Activated CD4-positive, alpha-beta T cell treated with anti-CD3 and anti-CD28 coated beads for 36 hours (primary cell): Measurements from ENCODE around the gene COA3. TPM values are rescaled to one million over a fixed set of nuclear protein-coding genes. Genes with fewer than 3 reads are reported as not detected.
A peak's percentile ranks its signal among the peaks of the same experiment; 100 is the strongest.

Experiments used
- ATAC-seq: fragments of 200-7000 bp; cut with Tn5 transposase; one replicate; pipeline ENCODE4 v1.10.0; 2021; ENCODE audit warnings: mild to moderate bottlenecking, moderate library complexity
- CTCF ChIA-PET: fragments of 350-600 bp; sonication (Branson Sonifier 250); formaldehyde crosslinking; loops from one replicate; lab custom pipeline; 2021; ENCODE audit warnings: antibody characterized with exemption; lab: Charles Lee
- POLR2A ChIA-PET: fragments of 350-600 bp; sonication (Branson Sonifier 250); formaldehyde crosslinking; loops from one replicate; lab custom pipeline; 2021; ENCODE audit warnings: antibody characterized with exemption, inconsistent platforms; lab: Charles Lee
- DNase-seq: peaks from one replicate; pipeline ENCODE4 v3.0.0-alpha.2; 2020
- H3K27ac Mint-ChIP-seq: one replicate; pipeline ENCODE4 v1.8.0; 2021; ENCODE audit warnings: mixed read lengths
- H3K27me3 Mint-ChIP-seq: one replicate; pipeline ENCODE4 v1.8.0; 2021; ENCODE audit warnings: mixed read lengths
- H3K36me3 Mint-ChIP-seq: one replicate; pipeline ENCODE4 v1.8.0; 2021; ENCODE audit warnings: low read depth, mixed read lengths
- H3K4me1 Mint-ChIP-seq: one replicate; pipeline ENCODE4 v1.8.0; 2021; ENCODE audit warnings: mixed read lengths
- H3K4me3 Mint-ChIP-seq: one replicate; pipeline ENCODE4 v1.8.0; 2021; ENCODE audit warnings: mild to moderate bottlenecking, moderate library complexity, mixed read lengths
- H3K9me3 Mint-ChIP-seq: one replicate; pipeline ENCODE4 v1.8.0; 2021; ENCODE audit warnings: low read depth, mixed read lengths
- intact Hi-C, 2 experiments: fragments of 100-400 bp; cut with DNase I in 1 of 2; cut with micrococcal nuclease in 1 of 2; formaldehyde crosslinking; loops; one replicate each; pipeline versions ENCODE4 v1.14.2 to v1.15.1; 2022 to 2024; cut with DNase I, micrococcal nuclease
- total RNA-seq, 2 experiments: library from RNA; stranded (reverse); gene quantifications; one replicate each; pipeline ENCODE4 v1.2.3, GENCODE V29; 2021

Gene COA3
- total RNA-seq, 2 experiments from 2014 or later, result 30.1 to 31.4 TPM

DNA sequence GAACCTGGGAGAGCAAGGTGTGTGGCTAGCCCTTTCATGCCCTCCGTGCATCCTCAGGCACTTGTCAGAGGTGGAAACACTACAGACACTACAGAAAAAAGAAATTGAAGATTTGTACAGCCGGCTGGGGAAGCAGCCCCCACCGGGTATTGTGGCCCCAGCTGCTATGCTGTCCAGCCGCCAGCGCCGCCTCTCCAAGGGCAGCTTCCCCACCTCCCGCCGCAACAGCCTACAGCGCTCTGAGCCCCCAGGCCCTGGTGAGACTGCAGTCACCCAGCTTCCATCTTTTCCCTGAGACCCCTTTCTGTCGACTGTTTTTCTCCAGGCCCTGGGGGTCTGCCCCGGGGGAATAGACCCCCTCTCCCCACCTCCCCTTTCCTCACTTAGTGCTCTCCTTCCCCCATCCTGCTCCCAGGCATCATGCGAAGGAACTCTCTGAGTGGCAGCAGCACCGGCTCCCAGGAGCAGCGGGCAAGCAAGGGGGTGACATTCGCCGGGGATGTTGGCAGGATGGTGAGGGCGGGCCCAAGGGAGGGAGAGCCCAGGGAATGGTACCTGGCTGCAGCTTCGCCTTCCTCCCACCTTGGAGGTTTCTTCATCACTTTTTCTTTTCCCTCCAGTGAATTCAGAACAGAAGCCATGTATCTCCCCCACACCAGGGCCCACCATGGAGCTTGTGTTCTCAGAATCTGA, 2.3 kb downstream of the COA3 start:
- ATAC-seq (no peak), DNase-seq (no peak)
- intact Hi-C loops, result no loop called here
- Mint-ChIP-seq H3K27ac (no peak overlapping the region), H3K9me3 (no peaks in the 10 kb centered on the region), H3K27me3 (no peaks in the 10 kb centered on the region), H3K4me1 (peaks cover 16% of the 10 kb centered on the region), H3K36me3 (peaks cover 7% of the 10 kb centered on the region), H3K4me3 (no peak overlapping the region)
- ChIA-PET CTCF (interaction anchor here (0.6 to 0.7 kb wide), 2 partner anchors 10 to 254 kb away, joined by 3 read pairs; no protein-coding TSS in a partner anchor), POLR2A (no interaction called here)

DNA sequence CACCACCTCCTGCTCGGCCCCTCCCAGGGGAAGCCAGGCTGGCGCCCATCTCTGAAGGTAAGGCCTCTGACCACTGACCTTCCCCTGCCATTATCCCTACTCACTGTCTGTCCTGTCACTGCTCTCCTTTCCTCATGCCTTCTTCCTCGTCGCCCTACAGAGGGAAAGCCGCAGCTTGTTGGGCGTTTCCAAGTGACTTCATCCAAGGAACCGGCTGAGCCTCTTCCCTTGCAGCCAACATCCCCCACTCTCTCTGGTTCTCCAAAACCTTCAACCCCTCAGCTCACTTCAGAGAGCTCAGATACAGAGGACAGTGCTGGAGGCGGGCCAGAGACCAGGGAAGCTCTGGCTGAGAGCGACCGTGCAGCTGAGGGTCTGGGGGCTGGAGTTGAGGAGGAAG, 3.0 kb downstream of the COA3 start:
- no peak overlapping the region for H3K27ac Mint-ChIP-seq
- H3K4me1 Mint-ChIP-seq, result peaks cover 16% of the 10 kb centered on the region
- H3K36me3 Mint-ChIP-seq, result peaks cover 7% of the 10 kb centered on the region
- intact Hi-C loops, result no loop called here
- no peak for ATAC-seq
- ChIA-PET CTCF (interaction anchor here (0.6 to 0.7 kb wide), 2 partner anchors 11 to 195 kb away, joined by 3 read pairs; no protein-coding TSS in a partner anchor), POLR2A (no interaction called here)
- H3K9me3 Mint-ChIP-seq, result no peaks in the 10 kb centered on the region
- H3K4me3 Mint-ChIP-seq, result no peak overlapping the region
- DNase-seq, result no peak
- no peaks in the 10 kb centered on the region for H3K27me3 Mint-ChIP-seq

DNA sequence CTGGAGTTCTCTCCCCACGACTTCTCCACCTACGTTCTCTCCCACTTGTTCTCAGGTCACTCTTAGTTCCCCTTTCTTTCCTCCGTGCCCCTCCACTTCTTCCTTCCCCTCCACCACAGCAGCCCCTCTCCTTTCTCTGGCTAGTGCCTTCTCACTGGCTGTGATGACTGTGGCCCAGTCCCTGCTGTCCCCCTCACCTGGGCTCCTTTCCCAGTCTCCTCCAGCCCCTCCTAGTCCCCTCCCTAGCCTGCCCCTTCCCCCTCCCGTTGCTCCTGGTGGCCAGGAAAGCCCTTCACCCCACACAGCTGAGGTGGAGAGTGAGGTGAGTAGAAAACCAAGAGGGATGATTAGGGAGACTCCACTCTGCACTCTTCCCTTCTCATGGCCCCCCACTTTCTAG, 3.4 kb downstream of the COA3 start:
- intact Hi-C loops, result no loop called here
- ChIA-PET POLR2A (no interaction called here), CTCF (interaction anchor here (0.6 kb wide), 1 partner anchor 196 kb away, joined by 3 read pairs; no protein-coding TSS in a partner anchor)
- H3K27ac Mint-ChIP-seq, result no peak overlapping the region
- H3K36me3 Mint-ChIP-seq, result peaks cover 7% of the 10 kb centered on the region
- no peaks in the 10 kb centered on the region for H3K9me3 Mint-ChIP-seq
- no peak overlapping the region for H3K4me3 Mint-ChIP-seq
- DNase-seq (no peak), ATAC-seq (no peak)
- H3K4me1 Mint-ChIP-seq, result peaks cover 16% of the 10 kb centered on the region
- H3K27me3 Mint-ChIP-seq, result no peaks in the 10 kb centered on the region

DNA sequence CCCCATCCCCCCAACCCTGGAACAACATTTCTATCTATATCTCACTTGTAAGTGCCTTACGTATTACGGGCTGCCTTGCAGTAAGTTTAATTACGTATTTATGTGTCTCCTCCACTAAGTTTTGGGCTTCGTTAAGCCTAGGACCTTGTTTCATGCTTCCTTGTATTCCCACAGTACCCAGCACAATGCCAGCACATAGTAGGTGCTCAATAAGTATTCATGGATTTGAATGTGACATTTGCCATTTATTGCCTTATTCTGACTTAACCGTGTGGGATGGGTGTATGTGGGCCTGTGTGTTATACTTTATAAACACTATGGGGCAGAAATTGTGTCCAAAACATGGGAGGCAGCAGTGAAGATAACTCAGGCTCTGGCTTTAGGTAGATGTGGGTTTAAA, 6.0 kb downstream of the COA3 start:
- H3K4me3 Mint-ChIP-seq, result no peak overlapping the region

DNA sequence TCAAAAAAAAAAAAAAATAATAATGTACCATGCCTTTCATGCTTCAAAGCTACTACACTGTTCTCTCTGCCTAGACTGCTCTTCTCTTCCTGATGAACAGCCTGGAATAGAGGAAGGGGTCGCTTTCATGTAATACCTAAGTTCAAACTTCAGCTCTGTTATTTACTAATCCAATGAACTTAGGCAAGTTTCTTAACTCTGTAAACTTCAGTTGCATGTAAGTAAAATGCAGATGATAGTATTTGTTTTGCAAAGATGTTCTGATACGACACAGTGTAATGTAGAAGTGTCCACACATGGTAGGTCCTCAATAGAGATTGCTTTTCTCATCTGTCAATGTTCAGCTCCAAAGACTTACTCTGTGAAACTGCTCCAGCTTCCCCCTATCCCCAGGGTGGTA, 6.6 kb downstream of the COA3 start:
- no peak overlapping the region for H3K4me3 Mint-ChIP-seq
- peaks cover 2% of the 10 kb centered on the region for H3K4me1 Mint-ChIP-seq
- ChIA-PET CTCF (no interaction called here), POLR2A (no interaction called here)
- intact Hi-C loops, result no loop called here
- H3K27ac Mint-ChIP-seq, result no peak overlapping the region
- no peak for ATAC-seq
- H3K27me3 Mint-ChIP-seq, result peaks cover 9% of the 10 kb centered on the region
- DNase-seq, result no peak
- H3K9me3 Mint-ChIP-seq, result no peaks in the 10 kb centered on the region
- peaks cover 7% of the 10 kb centered on the region for H3K36me3 Mint-ChIP-seq

More for the DNA sequence above, 6.0 kb downstream of the COA3 start:
- Mint-ChIP-seq H3K9me3 (no peaks in the 10 kb centered on the region), H3K27ac (no peak overlapping the region), H3K36me3 (peaks cover 7% of the 10 kb centered on the region), H3K27me3 (peaks cover 6% of the 10 kb centered on the region), H3K4me1 (peaks cover 7% of the 10 kb centered on the region)
- POLR2A ChIA-PET, result no interaction called here
- DNase-seq (no peak), ATAC-seq (no peak)
- CTCF ChIA-PET, result no interaction called here
- intact Hi-C loops, result no loop called here

DNA sequence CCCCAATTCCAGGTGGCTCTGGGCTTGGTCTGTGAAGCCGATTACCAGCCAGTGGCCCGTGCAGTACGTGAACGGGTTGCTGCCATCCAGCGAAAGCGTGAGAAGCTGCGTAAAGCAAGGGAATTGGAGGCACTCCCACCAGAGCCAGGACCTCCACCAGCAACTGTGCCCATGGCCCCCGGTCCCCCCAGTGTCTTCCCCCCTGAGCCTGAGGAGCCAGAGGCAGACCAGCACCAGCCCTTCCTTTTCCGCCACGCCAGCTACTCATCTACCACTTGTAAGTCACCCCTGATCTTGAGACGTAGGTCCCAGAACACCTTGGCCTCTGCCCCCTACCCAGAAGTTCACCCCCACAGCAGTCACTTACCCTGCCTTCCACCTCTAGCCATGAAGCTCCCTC, 11.2 kb downstream of the COA3 start:
- ATAC-seq (no peak), DNase-seq (no peak)
- ChIA-PET POLR2A (interaction anchor here (0.6 kb wide), 1 partner anchor 12 kb away, joined by 3 read pairs; no protein-coding TSS in a partner anchor), CTCF (interaction anchor here (0.8 to 1.7 kb wide), 2 partner anchors 11 to 107 kb away, joined by 3 to 4 read pairs; partner anchors contain the start of genes CNTD1 and COA3)
- Mint-ChIP-seq H3K4me3 (no peak overlapping the region), H3K9me3 (no peaks in the 10 kb centered on the region), H3K27ac (no peak overlapping the region), H3K27me3 (peaks cover 46% of the 10 kb centered on the region), H3K36me3 (no peaks in the 10 kb centered on the region), H3K4me1 (peaks cover 19% of the 10 kb centered on the region)
- intact Hi-C loops, result no loop called here

DNA sequence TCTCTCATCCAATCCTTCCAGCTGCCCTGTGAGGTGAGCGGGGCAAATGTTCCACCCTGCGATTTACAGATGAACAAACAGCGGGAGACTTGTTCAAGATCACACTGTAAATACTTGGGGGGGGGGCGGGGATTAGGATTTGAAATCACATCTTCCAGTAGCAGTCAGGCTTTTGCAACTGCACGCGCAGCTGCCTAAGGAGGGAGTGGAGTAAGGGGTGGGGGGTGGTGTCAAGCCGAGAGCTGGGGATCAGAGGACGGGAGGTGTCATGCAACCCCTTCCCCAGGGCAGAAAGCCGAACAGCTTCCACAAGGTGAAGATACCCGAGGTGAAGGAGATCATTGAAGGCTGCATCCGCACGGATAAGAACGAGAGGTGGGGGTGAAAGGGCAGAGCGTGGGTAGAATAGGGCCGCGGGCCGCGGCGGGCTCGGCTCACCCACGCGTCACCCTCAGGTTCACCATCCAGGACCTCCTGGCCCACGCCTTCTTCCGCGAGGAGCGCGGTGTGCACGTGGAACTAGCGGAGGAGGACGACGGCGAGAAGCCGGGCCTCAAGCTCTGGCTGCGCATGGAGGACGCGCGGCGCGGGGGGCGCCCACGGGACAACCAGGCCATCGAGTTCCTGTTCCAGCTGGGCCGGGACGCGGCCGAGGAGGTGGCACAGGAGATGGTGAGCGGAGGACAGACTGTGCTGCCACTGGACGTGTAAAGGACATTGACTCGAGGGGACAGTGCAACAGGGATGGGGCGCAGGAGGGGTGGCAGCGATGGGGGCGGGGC, 13.5 kb downstream of the COA3 start:
- H3K27ac Mint-ChIP-seq, result no peak overlapping the region
- H3K9me3 Mint-ChIP-seq, result no peaks in the 10 kb centered on the region
- intact Hi-C loops, result no loop called here
- H3K36me3 Mint-ChIP-seq, result no peaks in the 10 kb centered on the region
- H3K4me1 Mint-ChIP-seq, result peaks cover 19% of the 10 kb centered on the region
- DNase-seq (peak; percentile 34), ATAC-seq (no peak)
- ChIA-PET POLR2A (no interaction called here), CTCF (interaction anchor here (1.7 kb wide), 1 partner anchor 13 kb away, joined by 4 read pairs; the partner anchor contains the start of genes CNTD1 and COA3)
- H3K4me3 Mint-ChIP-seq, result no peak overlapping the region
- peaks cover 54% of the 10 kb centered on the region for H3K27me3 Mint-ChIP-seq

DNA sequence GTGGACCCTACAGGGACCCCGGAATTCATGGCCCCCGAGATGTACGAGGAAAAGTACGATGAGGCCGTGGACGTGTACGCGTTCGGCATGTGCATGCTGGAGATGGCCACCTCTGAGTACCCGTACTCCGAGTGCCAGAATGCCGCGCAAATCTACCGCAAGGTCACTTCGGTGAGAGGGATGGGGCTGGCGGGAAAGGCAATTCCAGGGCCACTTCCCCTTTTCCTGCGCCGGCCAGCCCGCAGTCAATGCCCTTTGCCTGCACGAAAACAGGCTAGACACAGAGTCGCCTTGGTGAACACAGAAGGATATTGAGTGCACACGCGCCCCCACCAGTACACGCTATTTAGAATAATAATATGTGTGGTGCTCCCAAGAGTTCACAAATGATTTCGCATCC, 14.1 kb downstream of the COA3 start:
- CTCF ChIA-PET, result no interaction called here
- no peak overlapping the region for H3K4me3 Mint-ChIP-seq
- no peak for DNase-seq
- no peak overlapping the region for H3K27ac Mint-ChIP-seq
- H3K36me3 Mint-ChIP-seq, result peaks cover 5% of the 10 kb centered on the region
- H3K9me3 Mint-ChIP-seq, result no peaks in the 10 kb centered on the region
- intact Hi-C loops, result no loop called here
- H3K4me1 Mint-ChIP-seq, result peaks cover 22% of the 10 kb centered on the region
- POLR2A ChIA-PET, result no interaction called here
- ATAC-seq, result no peak
- peaks cover 54% of the 10 kb centered on the region for H3K27me3 Mint-ChIP-seq

DNA sequence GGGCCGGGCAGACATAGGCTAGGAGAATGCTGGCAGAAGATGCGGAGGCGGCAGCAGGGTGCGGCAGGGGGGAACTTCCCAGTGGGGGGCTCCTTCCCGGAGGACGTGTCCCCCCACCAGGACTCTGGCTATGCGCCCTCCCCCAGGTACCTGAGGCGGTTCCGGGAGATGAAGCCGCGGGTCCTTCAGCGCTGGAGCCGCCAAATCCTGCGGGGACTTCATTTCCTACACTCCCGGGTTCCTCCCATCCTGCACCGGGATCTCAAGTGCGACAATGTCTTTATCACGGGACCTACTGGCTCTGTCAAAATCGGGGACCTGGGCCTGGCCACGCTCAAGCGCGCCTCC, 14.7 kb downstream of the COA3 start:
- ChIA-PET POLR2A (no interaction called here), CTCF (interaction anchor here (0.8 kb wide), 1 partner anchor 415 kb away, joined by 4 read pairs; no protein-coding TSS in a partner anchor)
- no peaks in the 10 kb centered on the region for H3K9me3 Mint-ChIP-seq

DNA sequence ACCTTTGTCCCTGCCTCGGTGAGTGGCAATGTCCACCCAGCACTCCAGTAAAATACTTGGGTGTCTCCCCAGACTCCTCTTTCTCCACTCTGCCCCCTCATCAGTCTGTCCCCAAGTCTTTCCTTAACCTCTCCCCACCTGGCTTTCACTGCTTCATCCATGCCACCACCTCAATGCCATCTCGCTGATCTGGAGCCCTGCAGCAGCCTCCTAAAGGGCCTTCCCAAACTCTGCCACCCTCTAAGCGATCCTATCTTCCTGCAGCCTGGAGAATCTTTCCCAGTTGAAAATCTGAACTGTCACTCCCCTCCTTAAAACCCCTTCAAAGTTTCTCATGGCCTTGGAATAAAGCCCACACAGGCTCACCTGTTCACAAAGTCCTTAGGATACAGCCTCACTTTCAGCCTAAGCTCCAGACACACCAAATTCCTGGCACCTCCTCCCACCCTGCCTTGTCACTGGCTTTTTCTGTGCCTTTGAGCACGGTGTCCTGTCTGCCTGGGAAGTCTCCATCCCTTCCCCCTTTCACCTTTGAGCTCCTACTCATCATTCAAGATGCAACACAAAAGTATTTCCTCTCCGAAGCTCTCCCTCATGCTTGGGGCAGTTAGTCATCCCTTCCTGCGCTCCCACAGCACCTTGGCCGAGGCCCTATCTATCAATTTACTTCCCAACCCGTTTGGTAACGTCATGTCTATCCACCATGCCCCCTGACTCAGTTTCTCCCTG, 15.3 kb downstream of the COA3 start:
- intact Hi-C loops, result no loop called here
- no peak overlapping the region for H3K27ac Mint-ChIP-seq
- no peak overlapping the region for H3K4me3 Mint-ChIP-seq
- no peaks in the 10 kb centered on the region for H3K9me3 Mint-ChIP-seq
- CTCF ChIA-PET, result interaction anchor here (0.7 to 0.8 kb wide), 2 partner anchors 329 to 416 kb away, joined by 3 to 4 read pairs; no protein-coding TSS in a partner anchor
- ATAC-seq (no peak), DNase-seq (no peak)
- H3K27me3 Mint-ChIP-seq, result peaks cover 51% of the 10 kb centered on the region
- H3K4me1 Mint-ChIP-seq, result peaks cover 22% of the 10 kb centered on the region
- POLR2A ChIA-PET, result no interaction called here
- H3K36me3 Mint-ChIP-seq, result peaks cover 10% of the 10 kb centered on the region

More for the DNA sequence above, 14.7 kb downstream of the COA3 start:
- H3K36me3 Mint-ChIP-seq, result peaks cover 10% of the 10 kb centered on the region
- peaks cover 22% of the 10 kb centered on the region for H3K4me1 Mint-ChIP-seq
- H3K4me3 Mint-ChIP-seq, result no peak overlapping the region
- peaks cover 51% of the 10 kb centered on the region for H3K27me3 Mint-ChIP-seq
- DNase-seq (no peak), ATAC-seq (no peak)
- intact Hi-C loops, result no loop called here
- no peak overlapping the region for H3K27ac Mint-ChIP-seq
